IMR-90 (cell line): ENCODE data around the gene CLPSL2.

Experiments
- CEBPB ChIP-seq: IDR thresholded peaks from 2 replicates; pipeline ENCODE4 v1.6.1; 2012; ENCODE audit warnings: low read depth, low read length, improper control_type of control experiment
- CHD1 ChIP-seq: IDR thresholded peaks from 2 replicates; pipeline ENCODE4 v1.6.1; 2012; ENCODE audit warnings: low read depth, low read length, improper control_type of control experiment
- ELK1 ChIP-seq: fragments of 150-350 bp; IDR thresholded peaks from 2 replicates; pipeline ENCODE4 v1.6.1; 2016; ENCODE audit warnings: low read depth, mild to moderate bottlenecking, low read length, moderate library complexity, borderline replicate concordance
- FOS ChIP-seq: fragments of 150-350 bp; IDR thresholded peaks from 2 replicates; pipeline ENCODE4 v1.6.1; 2016; ENCODE audit warnings: low read depth, low read length
- MAFK ChIP-seq: IDR thresholded peaks from 2 replicates; pipeline ENCODE4 v1.6.1; 2012; ENCODE audit warnings: low read depth, low read length, improper control_type of control experiment
- MAZ ChIP-seq: IDR thresholded peaks from 2 replicates; pipeline ENCODE4 v1.6.1; 2012; ENCODE audit warnings: low read depth, mild to moderate bottlenecking, low read length, improper control_type of control experiment, moderate library complexity, borderline replicate concordance
- MXI1 ChIP-seq: IDR thresholded peaks from 2 replicates; pipeline ENCODE4 v1.6.1; 2012; ENCODE audit warnings: low read depth, mild to moderate bottlenecking, low read length, moderate library complexity, borderline replicate concordance
- POLR2A ChIP-seq: IDR thresholded peaks from 2 replicates; pipeline ENCODE4 v1.6.1; 2012; ENCODE audit warnings: mild to moderate bottlenecking, low read depth, low read length
- RAD21 ChIP-seq: IDR thresholded peaks from 2 replicates; pipeline ENCODE4 v1.6.1; 2012; ENCODE audit warnings: low read length, improper control_type of control experiment
- RCOR1 ChIP-seq: IDR thresholded peaks from 2 replicates; pipeline ENCODE4 v1.6.1; 2012; ENCODE audit warnings: mild to moderate bottlenecking, low read length, improper control_type of control experiment; ENCODE audit not compliant: insufficient replicate concordance
- RFX5 ChIP-seq: IDR thresholded peaks from 2 replicates; pipeline ENCODE4 v1.8.0; 2012; ENCODE audit warnings: low read depth, mild to moderate bottlenecking, low read length, moderate library complexity
- SMC3 ChIP-seq: fragments of 150-350 bp; IDR thresholded peaks from 2 replicates; pipeline ENCODE4 v1.6.1; 2016; ENCODE audit warnings: low read depth, mild to moderate bottlenecking, antibody characterized with exemption, low read length, moderate library complexity
- TF ChIP-seq, protein P1 (sequence below): conservative IDR thresholded peaks from 2 replicates; pipeline ENCODE4 v1.5.1; 2012; ENCODE audit warnings: mild to moderate bottlenecking, low read depth, low read length, improper control_type of control experiment
- TF ChIP-seq, protein P2 (sequence below): fragments of 150-350 bp; IDR thresholded peaks from 2 replicates; pipeline ENCODE4 v1.6.1; 2017; ENCODE audit warnings: mild to moderate bottlenecking, antibody characterized with exemption, low read length, low read depth

- no peak for TF ChIP-seq SMC3
- no peak for TF ChIP-seq RAD21
- TF ChIP-seq, protein P1, sequence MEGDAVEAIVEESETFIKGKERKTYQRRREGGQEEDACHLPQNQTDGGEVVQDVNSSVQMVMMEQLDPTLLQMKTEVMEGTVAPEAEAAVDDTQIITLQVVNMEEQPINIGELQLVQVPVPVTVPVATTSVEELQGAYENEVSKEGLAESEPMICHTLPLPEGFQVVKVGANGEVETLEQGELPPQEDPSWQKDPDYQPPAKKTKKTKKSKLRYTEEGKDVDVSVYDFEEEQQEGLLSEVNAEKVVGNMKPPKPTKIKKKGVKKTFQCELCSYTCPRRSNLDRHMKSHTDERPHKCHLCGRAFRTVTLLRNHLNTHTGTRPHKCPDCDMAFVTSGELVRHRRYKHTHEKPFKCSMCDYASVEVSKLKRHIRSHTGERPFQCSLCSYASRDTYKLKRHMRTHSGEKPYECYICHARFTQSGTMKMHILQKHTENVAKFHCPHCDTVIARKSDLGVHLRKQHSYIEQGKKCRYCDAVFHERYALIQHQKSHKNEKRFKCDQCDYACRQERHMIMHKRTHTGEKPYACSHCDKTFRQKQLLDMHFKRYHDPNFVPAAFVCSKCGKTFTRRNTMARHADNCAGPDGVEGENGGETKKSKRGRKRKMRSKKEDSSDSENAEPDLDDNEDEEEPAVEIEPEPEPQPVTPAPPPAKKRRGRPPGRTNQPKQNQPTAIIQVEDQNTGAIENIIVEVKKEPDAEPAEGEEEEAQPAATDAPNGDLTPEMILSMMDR, result no peak
- no peak for TF ChIP-seq MAFK
- no peak for TF ChIP-seq POLR2A
- TF ChIP-seq RCOR1, result no peak
- TF ChIP-seq CEBPB, result no peak
- TF ChIP-seq RFX5, result no peak
- no peak for TF ChIP-seq MXI1
- TF ChIP-seq, protein P2, sequence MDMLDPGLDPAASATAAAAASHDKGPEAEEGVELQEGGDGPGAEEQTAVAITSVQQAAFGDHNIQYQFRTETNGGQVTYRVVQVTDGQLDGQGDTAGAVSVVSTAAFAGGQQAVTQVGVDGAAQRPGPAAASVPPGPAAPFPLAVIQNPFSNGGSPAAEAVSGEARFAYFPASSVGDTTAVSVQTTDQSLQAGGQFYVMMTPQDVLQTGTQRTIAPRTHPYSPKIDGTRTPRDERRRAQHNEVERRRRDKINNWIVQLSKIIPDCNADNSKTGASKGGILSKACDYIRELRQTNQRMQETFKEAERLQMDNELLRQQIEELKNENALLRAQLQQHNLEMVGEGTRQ, result no peak
- TF ChIP-seq MAZ, result no peak
- no peak for TF ChIP-seq ELK1
- TF ChIP-seq FOS, result no peak
- TF ChIP-seq CHD1, result no peak
Measured at GRCh38 chr6:35742842-35743241, 33.6 kb upstream of the CLPSL2 start.
